Measurements from ENCODE around the gene ZNF536. TPM values are rescaled to one million over a fixed set of nuclear protein-coding genes. Genes with fewer than 3 reads are reported as not detected.

The ZNF536 gene
- polyA plus RNA-seq, 1 of the 3 experiments (the other 2 are of a cell fraction): 0.41 TPM

DNA sequence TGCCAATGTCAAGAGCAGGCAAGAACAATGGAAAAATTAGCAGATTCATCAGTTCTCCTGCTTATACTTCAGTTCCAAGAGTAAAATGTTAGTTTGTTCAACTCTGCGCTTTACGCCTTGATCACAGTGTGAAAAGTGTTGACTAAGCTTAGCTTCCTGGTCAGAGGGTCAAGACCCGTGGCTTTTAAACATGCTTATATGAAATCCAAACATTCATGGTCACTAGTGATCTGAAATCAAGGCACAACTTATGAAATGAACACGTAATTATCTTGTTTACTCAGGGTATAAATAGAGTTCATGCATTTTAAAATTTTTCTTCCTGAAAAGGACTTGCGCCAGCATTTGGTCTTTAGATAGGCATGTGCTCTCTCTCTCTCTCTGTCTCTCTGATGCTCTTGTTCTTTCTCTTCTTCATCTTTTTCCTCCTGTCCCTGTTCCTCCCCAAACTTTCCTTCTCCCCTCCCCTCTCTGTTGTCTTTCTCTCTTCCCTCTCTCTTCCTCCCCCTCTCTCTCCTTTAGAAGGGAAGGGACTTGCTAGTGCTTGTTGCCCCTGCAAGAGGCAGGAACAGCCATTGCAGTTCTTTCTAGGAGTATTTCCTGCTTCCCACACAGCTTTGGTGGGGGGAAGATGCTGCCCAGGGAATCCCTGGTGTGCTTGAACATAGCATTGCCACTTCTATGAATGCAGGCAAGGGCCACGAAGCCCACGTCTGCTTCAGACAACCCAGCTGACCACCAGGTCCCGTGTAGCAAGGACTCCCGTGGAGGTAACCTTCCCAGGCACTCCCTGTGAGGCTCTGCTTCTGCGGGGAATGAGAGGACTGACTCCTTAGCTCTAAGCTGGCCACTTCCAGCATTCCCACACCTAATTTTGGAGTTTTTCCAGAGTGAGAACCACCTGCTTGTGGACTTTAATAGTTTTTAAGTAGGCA, 7.1 kb upstream of the ZNF536 start:
- H3K9me2 ChIP-seq: no peaks in the 10 kb centered on the region
- H3K27ac ChIP-seq (ENCODE audit: low read depth in 2 of 2, low read length in 1 of 2): no peak overlapping the region
- no peak for TF ChIP-seq NFIC (IDR thresholded peaks at IDR 0.05; ENCODE audit: borderline replicate concordance)
- no peak for TF ChIP-seq MEF2A (IDR thresholded peaks at IDR 0.05; ENCODE audit: borderline replicate concordance, low read depth)
- TF ChIP-seq, protein P1, sequence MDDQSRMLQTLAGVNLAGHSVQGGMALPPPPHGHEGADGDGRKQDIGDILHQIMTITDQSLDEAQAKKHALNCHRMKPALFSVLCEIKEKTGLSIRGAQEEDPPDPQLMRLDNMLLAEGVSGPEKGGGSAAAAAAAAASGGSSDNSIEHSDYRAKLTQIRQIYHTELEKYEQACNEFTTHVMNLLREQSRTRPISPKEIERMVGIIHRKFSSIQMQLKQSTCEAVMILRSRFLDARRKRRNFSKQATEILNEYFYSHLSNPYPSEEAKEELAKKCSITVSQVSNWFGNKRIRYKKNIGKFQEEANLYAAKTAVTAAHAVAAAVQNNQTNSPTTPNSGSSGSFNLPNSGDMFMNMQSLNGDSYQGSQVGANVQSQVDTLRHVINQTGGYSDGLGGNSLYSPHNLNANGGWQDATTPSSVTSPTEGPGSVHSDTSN (IDR thresholded peaks at IDR 0.05): no peak
- no peak for TF ChIP-seq NRF1 (IDR thresholded peaks at IDR 0.05; ENCODE audit: low read depth, low read length)
- no peak for TF ChIP-seq FOXJ3 (CRISPR knock-in tag; IDR thresholded peaks at IDR 0.05)
- no peak for TF ChIP-seq RFX5 (IDR thresholded peaks at IDR 0.05; ENCODE audit: low read length)
- no peak for TF ChIP-seq ELF1 (IDR thresholded peaks at IDR 0.05)
- TF ChIP-seq, protein P2, sequence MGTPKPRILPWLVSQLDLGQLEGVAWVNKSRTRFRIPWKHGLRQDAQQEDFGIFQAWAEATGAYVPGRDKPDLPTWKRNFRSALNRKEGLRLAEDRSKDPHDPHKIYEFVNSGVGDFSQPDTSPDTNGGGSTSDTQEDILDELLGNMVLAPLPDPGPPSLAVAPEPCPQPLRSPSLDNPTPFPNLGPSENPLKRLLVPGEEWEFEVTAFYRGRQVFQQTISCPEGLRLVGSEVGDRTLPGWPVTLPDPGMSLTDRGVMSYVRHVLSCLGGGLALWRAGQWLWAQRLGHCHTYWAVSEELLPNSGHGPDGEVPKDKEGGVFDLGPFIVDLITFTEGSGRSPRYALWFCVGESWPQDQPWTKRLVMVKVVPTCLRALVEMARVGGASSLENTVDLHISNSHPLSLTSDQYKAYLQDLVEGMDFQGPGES (IDR thresholded peaks at IDR 0.05; ENCODE audit: low read depth, low read length): no peak
- no peak for TF ChIP-seq POLR2AphosphoS5 (IDR thresholded peaks at IDR 0.05; ENCODE audit: low read depth, low read length)
- TF ChIP-seq, protein P3, sequence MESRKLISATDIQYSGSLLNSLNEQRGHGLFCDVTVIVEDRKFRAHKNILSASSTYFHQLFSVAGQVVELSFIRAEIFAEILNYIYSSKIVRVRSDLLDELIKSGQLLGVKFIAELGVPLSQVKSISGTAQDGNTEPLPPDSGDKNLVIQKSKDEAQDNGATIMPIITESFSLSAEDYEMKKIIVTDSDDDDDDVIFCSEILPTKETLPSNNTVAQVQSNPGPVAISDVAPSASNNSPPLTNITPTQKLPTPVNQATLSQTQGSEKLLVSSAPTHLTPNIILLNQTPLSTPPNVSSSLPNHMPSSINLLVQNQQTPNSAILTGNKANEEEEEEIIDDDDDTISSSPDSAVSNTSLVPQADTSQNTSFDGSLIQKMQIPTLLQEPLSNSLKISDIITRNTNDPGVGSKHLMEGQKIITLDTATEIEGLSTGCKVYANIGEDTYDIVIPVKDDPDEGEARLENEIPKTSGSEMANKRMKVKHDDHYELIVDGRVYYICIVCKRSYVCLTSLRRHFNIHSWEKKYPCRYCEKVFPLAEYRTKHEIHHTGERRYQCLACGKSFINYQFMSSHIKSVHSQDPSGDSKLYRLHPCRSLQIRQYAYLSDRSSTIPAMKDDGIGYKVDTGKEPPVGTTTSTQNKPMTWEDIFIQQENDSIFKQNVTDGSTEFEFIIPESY (IDR thresholded peaks at IDR 0.05; ENCODE audit: borderline replicate concordance, low read depth): no peak
- H4K20me1 ChIP-seq (ENCODE audit: insufficient read depth): no peaks in the 10 kb centered on the region
- H3K36me3 ChIP-seq (replicated peaks in 1 of 2; ENCODE audit: control insufficient read depth in 1 of 2, insufficient read depth in 2 of 2, low read length in 1 of 2): no peaks in the 10 kb centered on the region
- ChIA-PET CTCF (interaction anchor here (0.7 kb wide), 1 partner anchor 16 kb away, joined by 3 read pairs; no protein-coding TSS in a partner anchor), POLR2A (no interaction called here)
- no peaks in the 10 kb centered on the region for H3K79me2 ChIP-seq (ENCODE audit: insufficient read depth)
- 35% methylated on average over 8 of the region's 10 CpGs for WGBS (ENCODE audit: low lambda C conversion rate)
- no peaks in the 10 kb centered on the region for H3K27me3 ChIP-seq (ENCODE audit: insufficient read depth)
- no peaks in the 10 kb centered on the region for H3F3A ChIP-seq (replicated peaks; ENCODE audit: insufficient read depth)
- peaks cover 0 to 26% of the 10 kb centered on the region in 2 experiments; a peak in 2 of 4 replicates for H3K4me1 ChIP-seq (ENCODE audit: control insufficient read depth in 1 of 2, insufficient read depth in 2 of 2, low read depth in 1 of 2, low read length in 1 of 2)
- H2AFZ ChIP-seq (ENCODE audit: low read depth): no peak overlapping the region
- no peaks in the 10 kb centered on the region for H3K9me3 ChIP-seq
- no peak for DNase-seq
- no peak overlapping the region for H3K4me3 ChIP-seq (ENCODE audit: low read depth in 2 of 2, low read length in 1 of 2)
- H3K4me2 ChIP-seq: no peak overlapping the region
- no peak overlapping the region for H3K9ac ChIP-seq

DNA sequence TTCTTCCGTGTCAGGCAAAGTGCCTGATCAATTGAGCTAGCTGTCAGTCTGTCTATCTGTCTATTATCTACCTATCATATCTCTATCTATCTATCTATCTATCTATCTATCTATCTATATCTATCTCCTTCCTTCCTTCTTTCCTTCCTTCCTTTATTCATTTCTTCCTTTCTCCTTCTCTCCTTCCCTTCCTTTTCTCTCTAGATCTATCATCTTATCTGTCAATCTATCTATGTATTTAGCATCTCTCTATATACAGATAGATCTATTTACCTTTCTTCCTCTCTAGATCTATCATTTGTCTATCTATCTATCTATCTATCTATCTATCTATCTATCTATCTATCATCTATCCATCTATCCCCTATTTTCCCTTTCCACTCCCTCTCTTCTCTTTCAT, 5.9 kb upstream of the ZNF536 start:
- no peak overlapping the region for H3K4me2 ChIP-seq

More for the DNA sequence above, 5.9 kb upstream of the ZNF536 start:
- Histone ChIP-seq H3K4me1 (ENCODE audit: control insufficient read depth in 1 of 2, insufficient read depth in 2 of 2, low read depth in 1 of 2, low read length in 1 of 2) (peaks cover 0 to 20% of the 10 kb centered on the region in 2 experiments; a peak in 2 of 4 replicates), H3K79me2 (ENCODE audit: insufficient read depth) (no peaks in the 10 kb centered on the region), H3K27me3 (ENCODE audit: insufficient read depth) (no peaks in the 10 kb centered on the region), H3K9me2 (no peaks in the 10 kb centered on the region), H2AFZ (ENCODE audit: low read depth) (no peak overlapping the region), H3K9ac (no peak overlapping the region), H3K36me3 (replicated peaks in 1 of 2; ENCODE audit: control insufficient read depth in 1 of 2, insufficient read depth in 2 of 2, low read length in 1 of 2) (no peaks in the 10 kb centered on the region), H3K4me3 (ENCODE audit: low read depth in 2 of 2, low read length in 1 of 2) (no peak overlapping the region), H4K20me1 (ENCODE audit: insufficient read depth) (no peaks in the 10 kb centered on the region), H3K27ac (ENCODE audit: low read depth in 2 of 2, low read length in 1 of 2) (no peak overlapping the region), H3F3A (replicated peaks; ENCODE audit: insufficient read depth) (no peaks in the 10 kb centered on the region), H3K9me3 (no peaks in the 10 kb centered on the region)
- no peak for TF ChIP-seq RFX5 (IDR thresholded peaks at IDR 0.05; ENCODE audit: low read length)
- ChIA-PET POLR2A (no interaction called here), CTCF (no interaction called here)
- WGBS (ENCODE audit: low lambda C conversion rate): 0% methylated on average over 1 of the region's 1 CpG
- DNase-seq: no peak
